Activated T-cell treated with anti-CD3 and anti-CD28 coated beads for 1 hour (primary cell): Measurements from ENCODE around the gene SCCPDH.
"Not testable (repeated sequence)": the region's sequence is repeated elsewhere in the genome, so short reads cannot be mapped to it uniquely, and the experiment has no call there.

ENCODE experiments used
- DNase-seq: peaks from one replicate; pipeline ENCODE4 v3.0.0-alpha.2; 2020; ENCODE audit warnings: low read depth

The SCCPDH gene

DNA sequence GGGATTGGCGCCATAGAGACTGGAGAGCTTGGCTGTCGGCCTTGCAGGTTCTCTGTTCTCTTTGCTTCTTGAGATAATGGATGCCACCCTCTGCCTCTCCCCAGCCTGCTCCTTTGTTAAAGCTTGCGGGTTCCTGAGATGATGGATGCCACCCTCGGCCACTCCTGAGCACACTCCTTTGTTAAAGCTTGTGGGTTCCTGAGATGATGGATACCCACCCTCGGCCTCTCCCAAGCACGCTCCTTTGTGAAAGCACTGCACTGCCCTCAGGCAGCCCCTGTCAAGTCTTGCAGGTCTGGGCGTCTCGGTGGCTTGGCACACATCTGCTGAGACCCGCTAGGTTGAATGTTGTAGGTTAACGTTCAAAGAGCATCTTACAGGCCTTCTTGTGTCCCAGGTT lies 76.5 kb downstream of the SCCPDH start:
- no peak for DNase-seq

DNA sequence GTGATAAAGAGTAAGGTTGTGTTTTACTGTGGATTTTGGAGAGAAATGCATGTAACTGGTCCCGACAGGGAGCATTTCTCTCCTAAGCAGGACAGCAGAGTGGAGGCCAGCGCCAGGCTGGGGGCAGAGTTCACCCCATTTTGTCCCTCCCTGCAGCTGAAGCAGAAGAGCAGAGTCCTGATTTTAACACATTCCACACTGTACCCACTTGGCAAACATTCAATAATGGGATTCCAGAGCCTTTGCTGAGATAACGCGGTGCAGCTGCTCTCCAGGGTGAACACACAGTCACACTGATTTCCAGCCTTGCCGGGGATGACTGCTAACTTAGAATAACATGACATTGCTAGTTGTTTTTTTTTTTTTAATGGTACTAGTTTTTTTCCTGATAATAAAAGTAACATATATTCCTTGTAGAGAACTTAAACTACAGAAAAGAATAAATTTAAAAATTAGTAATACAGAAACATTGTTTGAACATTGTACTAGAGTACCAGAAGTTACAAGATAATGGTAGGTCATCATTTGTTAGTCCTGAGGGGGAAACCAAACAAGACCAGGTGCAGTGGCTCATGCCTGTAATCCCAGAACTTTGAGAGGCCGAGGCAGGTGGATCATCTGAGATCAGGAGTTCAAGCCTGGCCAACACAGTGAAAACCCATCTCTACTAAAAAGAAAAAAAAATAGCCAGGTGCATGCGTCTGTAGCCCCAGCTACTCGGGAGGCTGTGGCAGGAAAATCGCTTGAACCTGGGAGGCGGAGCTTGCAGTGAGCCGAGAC lies 77.2 kb downstream of the SCCPDH start:
- DNase-seq, result no peak

GRCh38 chr1:246803373-246803772 lies 79.2 kb downstream of the SCCPDH start:
- DNase-seq, result no peak

GRCh38 chr1:246803883-246804282 lies 79.7 kb downstream of the SCCPDH start:
- no peak for DNase-seq

- no peak for DNase-seq
These were observed 81.0 kb downstream of the SCCPDH start for GRCh38 chr1:246805135-246805716.

- no peak for DNase-seq
These were observed 85.3 kb downstream of the SCCPDH start for GRCh38 chr1:246809473-246809872.

DNA sequence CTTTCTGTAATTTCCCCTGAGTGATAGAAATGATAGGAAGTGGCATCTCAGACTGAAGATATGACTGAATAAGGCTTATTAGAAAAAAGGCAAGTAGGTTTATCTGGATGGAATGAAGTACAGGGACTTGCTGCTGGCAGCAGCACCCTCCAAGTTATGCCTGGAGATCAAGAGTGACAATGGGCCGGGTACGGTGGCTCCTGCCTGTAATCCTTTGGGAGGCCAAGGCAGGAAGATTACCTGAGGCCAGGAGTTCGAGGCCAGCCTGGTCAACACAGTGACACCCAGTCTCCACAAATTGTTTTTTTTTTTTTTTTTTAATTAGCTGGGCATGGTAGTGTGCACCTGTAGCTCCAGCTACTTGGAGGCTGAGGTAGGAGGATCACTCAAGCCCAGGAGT lies 87.8 kb downstream of the SCCPDH start:
- no peak for DNase-seq

- DNase-seq, result not testable (repeated sequence)
These were observed 89.1 kb downstream of the SCCPDH start for GRCh38 chr1:246813325-246813724.

DNA sequence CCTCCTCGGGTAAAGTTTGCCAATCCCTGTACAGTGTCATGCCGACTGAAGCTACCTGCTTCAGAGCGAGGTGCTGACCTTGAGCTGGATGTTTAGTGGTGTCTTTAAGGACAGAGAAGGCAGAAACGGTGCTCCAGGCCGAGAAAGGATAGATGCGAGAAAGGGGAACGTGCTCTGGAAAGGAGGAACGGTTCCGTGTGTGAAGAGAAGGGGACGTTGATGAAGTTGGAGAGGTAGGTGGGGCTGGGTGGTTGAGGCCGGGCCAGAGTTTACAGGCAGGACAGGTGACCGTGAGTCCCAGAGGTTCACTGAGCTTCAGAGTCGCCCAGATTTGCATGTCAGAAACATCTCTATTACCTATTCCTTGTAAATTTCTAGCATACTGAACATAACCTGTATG lies 90.7 kb downstream of the SCCPDH start:
- DNase-seq, result no peak

- no peak for DNase-seq
These were observed 91.6 kb downstream of the SCCPDH start for GRCh38 chr1:246815693-246816270.
